HG03045 (cell line): ENCODE data around the gene CHGA.

Experiments
- ATAC-seq: cut with Tn5 transposase; IDR thresholded peaks from one replicate; pipeline ENCODE4 v1.9.1; 2021; ENCODE audit warnings: mild to moderate bottlenecking, moderate library complexity; ENCODE audit not compliant: unreplicated experiment

Gene CHGA

DNA sequence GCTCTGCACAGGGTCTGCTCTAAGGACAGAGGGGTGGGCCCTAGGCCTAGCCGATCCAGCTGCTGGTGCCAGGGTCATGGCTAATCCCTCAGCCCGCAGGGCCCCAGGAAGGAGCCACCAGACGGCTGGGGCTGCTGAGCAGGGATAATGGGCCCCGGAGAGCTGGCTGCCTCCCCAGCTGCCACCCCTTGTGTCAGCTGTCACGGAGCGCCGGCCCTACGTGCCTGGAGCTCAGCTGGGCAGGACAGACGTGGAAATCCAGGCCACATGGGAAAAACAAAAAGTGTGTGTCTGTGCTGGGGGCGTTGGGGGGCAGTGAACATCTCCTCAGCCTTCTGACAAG lies 36.2 kb downstream of the CHGA start:
- ATAC-seq, result no peak

DNA sequence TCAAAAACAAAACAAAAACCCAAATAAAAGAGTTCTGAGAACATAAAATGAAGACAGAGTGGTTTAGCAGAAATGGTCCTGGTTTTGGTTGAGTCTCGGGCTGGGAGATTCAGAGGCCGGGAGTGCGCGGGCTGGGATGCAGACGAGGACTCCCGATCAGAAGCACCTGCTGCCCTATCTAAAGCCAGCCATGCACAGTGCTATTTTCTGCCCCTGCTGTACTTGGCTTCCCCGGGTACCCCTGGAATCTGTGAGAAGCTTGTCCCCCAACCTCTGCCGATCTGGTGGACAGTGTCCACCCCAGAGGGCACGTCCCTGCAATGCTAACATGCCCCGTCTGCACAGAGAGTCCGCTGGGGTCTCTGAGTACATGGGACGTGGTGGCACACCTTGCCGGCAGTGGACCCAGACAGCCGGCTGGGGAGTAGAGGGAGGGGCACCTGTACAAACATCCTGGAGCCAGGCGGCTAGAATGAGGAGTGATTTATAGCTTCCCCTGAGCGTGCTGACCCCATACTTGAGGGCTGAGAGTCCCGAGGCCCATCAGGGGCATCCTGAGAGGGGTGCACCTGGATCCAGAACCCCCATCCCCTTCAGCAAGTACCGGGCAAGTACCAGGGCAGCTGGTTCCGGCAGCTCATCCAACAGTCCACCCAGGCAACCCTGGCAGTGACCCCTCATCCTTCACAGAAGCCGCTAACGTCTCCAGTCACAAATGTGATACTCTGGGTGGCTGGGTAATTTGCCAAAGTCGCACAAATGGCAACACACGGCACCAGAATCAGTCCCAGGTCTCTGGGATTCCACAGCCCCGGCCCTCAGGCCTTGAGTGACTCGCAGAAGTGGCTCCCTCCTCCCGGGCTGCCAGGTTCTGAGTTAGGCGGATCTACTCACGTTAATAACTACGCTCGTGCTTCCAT lies 37.1 kb downstream of the CHGA start:
- ATAC-seq, result no peak

DNA sequence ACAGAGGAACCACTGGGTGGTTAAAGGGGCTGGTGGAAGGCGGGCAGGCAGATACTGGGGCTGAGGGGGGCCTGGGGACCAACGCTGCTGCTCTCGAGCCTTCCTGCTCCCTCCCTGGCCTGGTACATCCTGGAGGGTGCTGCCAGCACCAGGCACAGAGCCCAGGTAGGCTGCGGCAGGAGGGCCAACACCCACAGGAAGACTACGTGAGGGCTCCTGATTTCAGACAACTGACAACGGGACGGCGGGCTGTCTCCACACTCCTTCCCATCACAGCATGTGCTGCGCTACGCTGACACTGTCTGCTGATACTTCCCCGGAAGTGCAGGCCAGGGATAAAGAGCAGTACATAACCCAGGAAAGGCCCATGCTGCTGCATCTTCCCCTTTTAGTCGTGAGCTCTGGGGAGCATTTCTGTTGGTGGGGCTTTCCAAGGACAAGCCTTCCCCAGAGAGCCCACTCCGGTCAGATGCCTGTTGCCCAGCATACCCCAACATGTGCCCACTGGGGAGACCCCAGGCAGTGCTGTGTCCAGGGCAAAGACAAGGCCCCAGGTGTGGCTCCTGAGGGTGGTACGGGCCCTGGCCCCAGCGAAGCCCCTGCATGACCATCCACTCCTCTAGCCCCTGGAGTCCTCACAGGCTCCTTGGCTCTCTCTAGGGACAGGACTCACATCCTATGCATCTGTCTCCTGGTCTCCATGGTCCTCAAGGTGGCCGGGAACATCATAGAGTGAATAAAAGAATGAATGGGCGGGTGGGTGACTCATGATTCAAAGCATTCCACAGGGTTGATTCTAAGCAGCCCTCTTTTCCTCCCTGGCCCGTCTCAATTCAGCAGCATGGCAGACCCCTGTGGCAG lies 38.0 kb downstream of the CHGA start:
- ATAC-seq, result no peak

DNA sequence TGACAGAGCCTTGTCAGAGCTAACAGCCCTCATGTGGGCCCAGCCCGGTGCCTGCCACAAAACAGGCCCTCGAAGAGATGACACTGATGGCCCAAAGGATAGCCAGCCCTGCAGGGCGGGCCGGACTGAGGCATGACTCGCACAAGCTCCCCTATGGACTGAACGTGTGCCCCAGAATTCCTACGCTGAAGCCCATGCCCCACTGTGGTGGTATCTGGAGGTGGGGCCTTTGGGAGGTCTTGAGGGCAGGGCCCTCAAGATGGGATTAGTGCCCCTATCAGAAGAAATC lies 38.6 kb downstream of the CHGA start:
- no peak for ATAC-seq

DNA sequence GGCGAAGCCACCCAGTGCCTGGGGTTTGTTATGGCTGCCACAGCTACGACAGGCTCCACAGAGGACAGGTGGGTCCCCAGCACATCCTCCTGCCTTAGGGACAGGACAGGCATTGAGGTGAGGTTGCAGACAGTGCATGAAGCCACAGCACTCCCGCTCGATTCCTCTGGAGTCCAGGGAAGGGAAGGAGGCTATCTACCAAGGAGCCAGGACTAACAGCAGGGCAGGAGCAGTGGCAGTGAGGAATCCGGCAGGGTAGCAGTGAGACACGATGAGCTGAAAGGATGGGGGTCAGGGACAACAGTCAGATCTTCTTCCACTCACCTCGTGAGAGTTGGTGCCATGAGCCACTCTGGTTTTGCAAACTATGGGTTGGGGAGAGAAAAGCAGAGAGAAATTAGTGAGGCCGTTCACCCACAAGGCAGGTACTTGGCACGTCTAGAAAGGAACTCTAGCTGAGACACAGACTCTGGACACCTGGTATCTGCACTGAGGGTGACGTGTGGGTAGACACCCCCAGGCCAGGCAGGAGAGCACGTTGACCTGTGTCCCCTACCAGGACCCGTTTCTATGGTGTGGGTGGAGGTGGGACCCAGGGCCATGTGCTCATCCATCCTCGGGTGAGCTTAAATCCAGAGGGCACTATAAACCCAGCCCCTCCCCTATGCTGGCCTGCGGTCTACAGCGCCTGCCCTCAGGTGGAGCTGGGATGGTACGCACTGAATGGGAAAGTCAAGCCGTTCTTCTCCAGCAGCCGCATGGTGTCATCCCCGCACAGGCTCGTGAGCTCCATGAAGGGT lies 39.3 kb downstream of the CHGA start:
- ATAC-seq, result no peak

DNA sequence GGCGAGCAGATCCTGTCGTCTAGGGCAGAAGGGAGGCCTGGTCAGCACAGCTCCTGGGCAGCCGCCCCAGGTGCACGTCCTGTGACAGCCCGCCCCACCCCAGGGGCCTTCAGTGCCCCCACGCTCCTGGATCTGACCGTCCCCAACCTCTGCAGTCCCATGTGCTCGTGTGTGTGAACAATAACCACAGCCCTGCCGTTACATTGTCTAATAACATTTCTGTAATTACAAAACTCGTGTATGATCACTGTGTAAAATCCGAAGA lies 39.8 kb downstream of the CHGA start:
- ATAC-seq, result no peak

DNA sequence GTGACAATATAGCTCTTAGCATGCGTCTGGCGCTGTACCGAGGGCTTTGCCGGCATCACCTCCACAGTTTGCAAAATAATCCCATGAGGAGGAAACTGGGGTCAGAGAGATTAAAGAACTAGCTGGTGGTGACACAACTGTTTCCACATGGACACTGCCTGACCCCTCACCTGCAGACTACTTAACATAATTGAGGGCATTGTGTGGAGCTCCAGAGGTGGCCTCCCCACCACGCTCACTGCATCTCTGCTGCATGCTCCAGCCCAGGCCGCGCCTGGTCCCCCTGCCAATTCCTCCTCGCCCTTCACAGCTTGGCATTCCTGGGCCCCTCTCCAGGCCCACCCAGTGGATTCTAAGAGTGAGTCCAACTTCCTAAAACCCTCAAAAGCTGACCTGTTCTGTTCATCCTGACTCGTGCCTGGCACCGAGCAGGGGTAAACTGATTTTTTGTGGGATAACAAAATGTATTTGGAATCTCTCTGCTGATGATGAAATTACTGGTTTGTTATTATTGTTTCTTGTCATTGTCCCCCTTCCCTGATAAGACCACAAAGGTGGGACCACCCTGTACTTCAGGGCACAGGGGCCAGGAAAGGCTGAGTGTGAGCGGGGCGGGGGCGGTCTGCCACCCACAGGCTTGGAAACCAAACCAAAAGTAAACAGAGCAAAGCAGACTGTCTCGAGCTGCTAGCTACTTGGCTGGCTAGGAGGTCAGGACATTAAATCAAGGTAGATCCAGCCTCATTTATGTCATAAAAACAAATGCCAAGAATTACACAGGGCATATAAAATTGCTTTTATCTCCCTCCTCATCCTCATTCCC lies 40.6 kb downstream of the CHGA start:
- no peak for ATAC-seq

DNA sequence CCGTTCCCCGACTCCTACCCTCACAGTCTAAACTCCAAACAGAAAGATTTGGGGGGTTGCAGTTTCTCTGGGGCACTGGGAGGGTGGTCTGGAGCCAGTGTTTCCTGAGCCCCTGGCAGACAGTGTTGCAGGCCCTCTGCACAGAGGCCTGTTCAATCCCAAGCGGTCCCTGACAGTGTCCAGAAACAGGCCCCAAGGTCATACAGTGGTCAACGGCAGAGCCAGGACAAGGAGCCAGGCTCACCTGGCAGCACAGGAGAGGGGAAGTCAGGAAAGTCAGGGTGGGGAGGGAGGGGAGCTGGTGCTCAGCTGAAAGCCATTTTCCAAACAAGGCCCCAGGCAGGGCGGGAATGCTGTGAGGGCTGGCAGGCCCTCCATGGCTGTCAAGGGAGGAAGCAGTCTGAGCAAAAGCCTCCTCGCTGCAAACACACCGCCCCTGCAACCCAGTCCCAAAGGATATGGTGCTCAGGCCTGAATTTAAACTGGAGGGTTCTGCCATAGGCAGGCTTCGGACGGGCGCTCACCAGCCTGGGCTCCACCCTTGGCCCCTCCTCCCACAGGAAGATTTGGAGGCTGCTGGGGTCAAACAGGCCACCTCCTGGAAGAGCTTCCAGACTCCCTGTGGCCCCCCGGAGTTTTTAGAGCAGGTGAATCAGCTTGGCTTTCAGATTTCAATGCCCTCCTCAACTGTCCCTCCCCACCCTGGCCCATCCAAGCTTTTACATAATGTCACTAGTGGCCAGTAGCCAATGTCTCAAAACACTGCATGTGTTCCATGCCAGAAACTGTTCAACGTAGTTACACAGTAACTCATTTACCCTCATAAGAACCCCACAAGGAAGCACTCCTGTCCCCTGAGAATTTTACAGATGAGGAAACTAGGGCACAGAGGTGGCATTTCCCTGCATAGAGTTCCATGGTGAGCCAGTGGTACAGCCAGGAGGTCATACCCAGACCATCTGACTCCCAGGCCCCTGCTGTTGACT lies 41.5 kb downstream of the CHGA start:
- ATAC-seq, result no peak

DNA sequence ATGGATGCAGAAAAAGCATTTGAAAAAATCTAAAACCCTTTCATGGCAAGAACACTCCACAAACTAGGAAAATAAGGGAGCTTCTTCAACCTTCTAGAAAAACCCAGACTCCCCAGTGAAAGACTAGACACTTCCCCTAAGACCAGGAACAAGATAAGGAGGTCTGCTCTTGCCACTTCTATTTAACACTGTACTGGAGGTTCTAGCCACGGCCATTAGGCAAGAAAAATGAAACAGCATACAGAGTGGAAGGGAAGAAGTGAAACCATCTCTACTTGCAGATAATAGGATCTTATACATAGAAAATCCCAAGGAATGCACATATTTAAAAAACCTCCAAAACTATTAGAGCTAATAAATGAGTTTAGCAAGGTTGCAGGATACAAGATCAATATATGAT lies 42.3 kb downstream of the CHGA start:
- no peak for ATAC-seq

DNA sequence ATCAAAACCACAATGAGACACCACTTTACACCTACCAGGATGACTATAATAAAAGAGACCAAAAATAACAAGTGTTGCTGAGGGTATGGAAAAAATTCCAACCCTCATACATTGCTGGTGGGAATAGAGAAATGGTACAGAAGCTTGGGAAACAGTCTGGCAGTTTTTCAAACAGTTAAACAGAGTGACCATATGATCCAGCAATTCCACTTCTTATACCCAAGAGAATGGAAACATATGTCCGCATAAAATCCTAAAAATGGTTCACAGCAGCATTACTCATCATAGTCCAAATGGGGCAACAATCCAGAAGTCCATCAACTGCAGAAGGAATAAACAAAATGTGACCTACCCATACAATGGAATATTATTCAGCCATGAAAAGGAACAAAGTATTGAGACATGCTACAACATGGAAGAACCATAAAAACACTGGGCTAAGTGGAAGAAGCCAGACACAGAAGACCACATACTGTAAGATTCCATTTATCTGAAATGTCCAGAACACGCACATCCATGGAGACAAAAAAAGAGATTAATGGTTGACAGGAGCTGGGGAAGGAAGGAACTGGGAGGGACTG lies 44.5 kb downstream of the CHGA start:
- no peak for ATAC-seq

DNA sequence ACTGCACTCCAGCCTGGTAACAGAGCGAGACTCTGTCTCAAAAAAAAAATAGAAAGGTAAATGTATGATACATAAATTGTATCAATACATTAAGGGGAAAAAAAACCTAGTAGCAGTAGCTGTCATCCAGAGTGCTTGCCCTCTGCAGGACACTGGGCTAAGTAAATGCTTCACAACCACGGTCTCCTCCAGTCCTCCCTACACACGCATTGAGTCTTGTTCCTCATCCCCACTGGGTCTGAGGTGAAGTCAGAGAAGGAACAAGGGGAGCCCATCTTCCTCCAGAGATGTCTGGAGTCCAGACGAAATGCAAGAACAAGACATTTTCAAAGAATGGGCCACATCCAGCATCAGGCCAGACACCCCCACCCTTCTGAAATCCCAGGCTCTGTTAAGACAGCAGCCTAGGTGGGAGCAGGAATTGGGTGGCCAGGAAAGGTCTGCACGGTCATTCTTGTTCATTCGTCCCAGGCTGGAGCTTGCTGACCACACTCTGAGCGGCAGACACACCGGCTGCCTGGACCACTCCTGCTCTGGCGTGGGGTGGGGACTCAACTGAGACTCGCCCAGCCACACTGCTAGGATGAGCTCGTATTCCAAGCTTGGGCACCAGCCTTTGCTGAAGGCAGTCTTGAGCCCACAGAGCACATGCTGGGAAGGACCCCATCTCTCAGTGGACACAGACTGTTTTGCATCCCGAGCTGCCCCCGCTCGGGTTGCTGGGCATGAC lies 45.5 kb downstream of the CHGA start:
- no peak for ATAC-seq

DNA sequence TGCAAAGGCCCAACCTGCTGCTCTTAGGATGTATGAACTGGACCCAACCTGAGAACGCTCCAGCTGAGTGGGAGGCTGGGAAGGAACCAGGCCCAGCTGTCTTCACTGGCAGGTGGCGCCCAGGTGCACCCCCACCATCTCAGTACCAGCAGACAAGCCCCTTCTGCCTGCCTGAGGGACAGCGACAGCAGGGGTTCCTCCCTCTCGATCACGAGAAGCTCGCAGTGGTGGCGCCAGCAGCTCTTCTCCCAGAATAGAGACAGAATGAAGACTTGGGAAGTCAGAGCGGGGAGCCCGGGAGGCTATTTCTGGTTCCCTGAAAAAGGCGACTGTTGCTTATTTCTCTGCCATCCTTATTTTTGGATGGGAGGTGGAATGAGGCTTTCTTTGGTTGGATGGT lies 46.5 kb downstream of the CHGA start:
- ATAC-seq, result no peak

DNA sequence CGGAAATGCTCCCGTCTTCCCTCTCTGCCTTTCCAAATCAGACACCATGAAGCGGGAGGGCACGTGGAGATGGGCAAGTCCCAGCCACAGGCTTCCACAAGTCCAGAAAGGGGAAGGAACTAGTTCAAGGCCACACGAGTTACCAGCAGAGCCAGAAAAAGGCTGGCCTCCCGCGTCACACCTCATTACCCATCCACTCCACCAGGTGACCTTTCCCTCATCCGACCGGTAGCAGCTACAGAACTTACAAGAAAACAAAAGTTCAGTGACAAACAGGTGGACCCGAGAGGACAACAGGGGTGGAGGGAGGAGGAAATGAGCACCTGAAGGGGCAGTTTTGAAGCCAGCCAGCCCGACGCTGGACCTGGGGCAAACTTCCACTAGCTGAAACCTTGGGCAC lies 46.9 kb downstream of the CHGA start:
- ATAC-seq, result no peak

DNA sequence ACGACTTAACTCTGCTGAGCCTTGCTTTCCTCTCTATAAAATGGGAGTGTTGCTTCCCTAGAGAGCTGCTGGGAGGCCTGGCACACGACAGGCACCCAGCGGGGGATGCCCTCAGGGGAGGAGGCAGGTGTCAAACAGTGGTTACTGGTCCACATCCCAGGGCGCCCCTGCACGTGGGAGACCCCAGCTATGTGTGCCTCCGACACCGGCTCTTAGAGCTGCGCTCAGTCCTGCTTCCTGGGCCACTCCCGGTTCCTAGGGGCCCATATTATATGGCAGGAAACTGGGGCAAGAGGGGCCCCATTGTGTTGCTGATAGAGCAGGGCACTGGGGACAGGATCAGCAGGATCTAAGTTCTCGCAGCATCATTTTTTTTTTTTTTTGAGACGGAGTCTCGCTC lies 47.3 kb downstream of the CHGA start:
- no peak for ATAC-seq

DNA sequence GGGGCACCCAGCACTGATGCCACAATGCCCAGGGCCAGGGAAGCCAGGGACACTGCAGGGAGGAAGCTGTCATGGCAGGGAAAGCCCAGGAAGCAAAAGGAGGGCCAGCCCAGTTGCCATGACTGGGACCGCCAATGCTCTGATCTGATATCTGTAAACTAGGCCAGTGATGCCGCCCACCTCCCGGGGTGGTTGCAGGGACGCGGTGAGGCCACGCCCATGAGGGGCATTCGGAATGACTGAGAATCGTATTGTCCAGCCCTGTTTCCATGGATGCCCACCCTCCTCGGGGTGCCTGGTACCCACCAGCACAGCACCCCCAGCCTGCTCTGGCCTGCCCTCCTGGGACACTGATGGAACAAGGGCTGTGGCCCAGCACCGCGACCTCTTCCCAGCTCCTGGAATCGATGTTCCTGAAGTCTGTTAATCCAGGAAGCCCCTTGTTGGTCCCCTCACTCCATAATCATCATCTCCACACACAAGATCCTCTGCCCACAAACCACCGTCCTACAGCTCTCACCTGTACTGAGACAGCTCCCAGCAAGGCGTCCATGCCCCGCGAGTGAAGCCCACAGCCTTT lies 48.7 kb downstream of the CHGA start:
- no peak for ATAC-seq

DNA sequence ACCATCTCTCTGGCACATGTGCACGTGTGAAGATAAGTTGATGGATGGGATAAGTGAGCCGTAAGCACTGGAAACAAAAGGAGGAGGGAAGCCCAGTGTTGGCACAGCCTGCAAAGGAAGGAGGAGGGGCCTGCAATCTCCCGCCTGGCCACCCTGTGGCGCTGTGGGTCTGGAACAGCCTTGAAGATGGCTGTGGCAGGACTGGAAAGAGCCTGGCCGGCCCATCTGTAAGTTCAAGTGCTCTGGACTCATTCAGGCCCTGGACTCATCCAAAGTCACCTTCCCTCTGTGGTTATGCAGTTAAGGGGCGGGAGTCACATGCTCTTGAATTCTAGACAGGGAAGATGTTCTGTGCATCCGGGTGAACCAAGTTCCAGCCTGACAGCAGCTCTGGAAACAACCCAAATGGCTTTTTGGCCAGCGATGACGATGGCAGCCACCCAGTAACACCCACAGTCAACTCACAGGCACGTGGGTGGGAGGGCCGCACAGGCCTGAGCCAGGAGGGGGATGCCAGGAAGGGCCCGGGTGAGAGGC lies 50.4 kb downstream of the CHGA start:
- ATAC-seq, result no peak

DNA sequence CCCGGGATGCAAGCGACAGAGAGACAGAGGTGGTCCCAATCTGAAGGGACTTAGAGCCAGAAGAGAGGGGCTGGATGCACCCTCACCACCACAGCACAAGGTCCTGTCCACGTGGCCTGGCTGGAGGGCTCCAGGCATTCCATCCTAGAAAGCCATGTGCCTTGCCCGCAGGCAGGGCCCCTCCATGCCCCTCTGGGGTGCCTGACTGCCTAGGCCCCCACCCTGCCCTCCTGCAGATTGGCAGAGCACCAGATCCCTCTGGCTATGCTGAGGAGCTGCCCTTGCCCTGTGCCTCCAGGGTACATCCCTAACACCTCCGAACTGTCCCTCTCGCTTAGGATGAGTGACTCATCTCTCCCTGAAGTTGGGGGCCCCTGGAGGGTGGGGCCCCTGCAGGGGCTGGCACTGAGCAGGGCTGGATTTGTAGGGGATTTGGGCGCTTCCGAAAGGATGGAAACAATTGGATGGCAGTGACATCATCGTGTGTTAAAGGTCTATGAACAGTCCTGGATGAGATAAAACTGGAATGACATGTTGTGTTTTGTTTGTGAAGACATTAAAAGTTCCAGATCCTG lies 50.9 kb downstream of the CHGA start:
- no peak for ATAC-seq
